Natural killer cell (primary cell): ENCODE data around the gene RAB30. TPM values are rescaled to one million over a fixed set of nuclear protein-coding genes. Genes with fewer than 3 reads are reported as not detected.

Source experiments
- ATAC-seq, 3 donors: fragments of 150-1000 bp in 2 of 3; fragments of 200-7000 bp in 1 of 3; cut with Tn5 transposase; 1 replicate in 1 of 3; 2 replicates in 2 of 3; pipeline ENCODE4 v1.10.0; 2021; ENCODE audit warnings: mild to moderate bottlenecking in 2 of 3, moderate library complexity in 2 of 3
- DNase-seq, 2 donors: peaks; one replicate each; pipeline versions ENCODE4 v3.0.0 to v3.0.0-alpha.2; 2013 to 2021; ENCODE audit warnings: mixed read lengths in 1 of 2
- H3K27ac ChIP-seq: one replicate; pipeline ENCODE4 v1.5.1; 2013; ENCODE audit warnings: mild to moderate bottlenecking, low read length
- H3K27me3 ChIP-seq: one replicate; pipeline ENCODE4 v1.6.1; 2013; ENCODE audit warnings: low read length; ENCODE audit not compliant: control insufficient read depth, insufficient read depth
- H3K36me3 ChIP-seq: one replicate; pipeline ENCODE4 v1.6.1; 2013; ENCODE audit warnings: low read length; ENCODE audit not compliant: control insufficient read depth, insufficient read depth
- H3K4me1 ChIP-seq: one replicate; pipeline ENCODE4 v1.6.1; 2013; ENCODE audit warnings: low read length; ENCODE audit not compliant: control insufficient read depth, insufficient read depth
- H3K4me3 ChIP-seq: one replicate; pipeline ENCODE4 v1.5.1; 2013; ENCODE audit warnings: low read length
- H3K9me3 ChIP-seq: one replicate; pipeline ENCODE4 v1.6.1; 2013; ENCODE audit warnings: low read length; ENCODE audit not compliant: control insufficient read depth, insufficient read depth
- H3K27ac Mint-ChIP-seq, 2 donors: one replicate each; pipeline ENCODE4 v1.8.0; 2022; ENCODE audit warnings: mild to moderate bottlenecking in 2 of 2, mixed read lengths in 2 of 2, moderate library complexity in 1 of 2
- H3K27me3 Mint-ChIP-seq, 2 donors: one replicate each; pipeline ENCODE4 v1.8.0; 2022; ENCODE audit warnings: low read depth in 2 of 2, mixed read lengths in 2 of 2
- H3K36me3 Mint-ChIP-seq: one replicate; pipeline ENCODE4 v1.8.0; 2022; ENCODE audit warnings: mixed read lengths
- H3K4me1 Mint-ChIP-seq, 2 donors: one replicate each; pipeline ENCODE4 v1.8.0; 2022; ENCODE audit warnings: mixed read lengths in 2 of 2
- H3K4me3 Mint-ChIP-seq: one replicate; pipeline ENCODE4 v1.8.0; 2022; ENCODE audit warnings: mild to moderate bottlenecking, moderate library complexity, mixed read lengths
- H3K9me3 Mint-ChIP-seq, 2 donors: one replicate each; pipeline ENCODE4 v1.8.0; 2022; ENCODE audit warnings: mixed read lengths in 2 of 2
- CTCF ChIP-seq: fragments of 200-600 bp; IDR thresholded peaks from one replicate; pipeline ENCODE4 v1.8.0; 2022; ENCODE audit warnings: antibody characterized with exemption
- WGBS: methylation state at CpG from one replicate; pipeline ENCODE4 v1.1.7; 2013; ENCODE audit warnings: missing lambda C conversion rate; ENCODE audit not compliant: insufficient coverage; 5-methylcytosine and 5-hydroxymethylcytosine counted together
- intact Hi-C: fragments of 100-400 bp; cut with micrococcal nuclease; formaldehyde crosslinking; loops from one replicate; pipeline ENCODE4 v1.14.2; 2022
- total RNA-seq, 4 donors: library from RNA; stranded (reverse); fragments of 120-200 nt in 1 of 4; gene quantifications; one replicate each; pipeline versions ENCODE4 v1.2.3 to v1.2.4, GENCODE V29; 2013 to 2022

The RAB30 gene
- total RNA-seq, 3 donors from 2014 or later (not counting 1 experiment from before 2014, with no cell fraction given): 10.2 to 23.3 (median 20.5) TPM

GRCh38 chr11:83051760-83052671 lies 19.7 kb downstream of the RAB30 start:
- WGBS: 98% methylated on average over 6 of the region's 6 CpGs
- H3K27ac ChIP-seq: no peak overlapping the region
- Mint-ChIP-seq H3K36me3 (no peaks in the 10 kb centered on the region), H3K4me3 (no peak overlapping the region), H3K4me1 (peaks cover 19 to 27% of the 10 kb centered on the region in 2 donors), H3K27me3 (no peaks in the 10 kb centered on the region), H3K9me3 (no peaks in the 10 kb centered on the region), H3K27ac (no peak overlapping the region)
- no peak overlapping the region for H3K4me3 ChIP-seq
- H3K27me3 ChIP-seq: no peaks in the 10 kb centered on the region
- no peaks in the 10 kb centered on the region for H3K9me3 ChIP-seq
- intact Hi-C loops: no loop called here
- ATAC-seq (no peak), DNase-seq (no peak)
- no peak for TF ChIP-seq CTCF
- H3K36me3 ChIP-seq: no peaks in the 10 kb centered on the region
- peaks cover 11% of the 10 kb centered on the region for H3K4me1 ChIP-seq

- Mint-ChIP-seq H3K36me3 (no peaks in the 10 kb centered on the region), H3K9me3 (no peaks in the 10 kb centered on the region), H3K27me3 (no peaks in the 10 kb centered on the region), H3K4me3 (no peak overlapping the region), H3K4me1 (peaks cover 0 to 3% of the 10 kb centered on the region in 2 donors), H3K27ac (no peak overlapping the region)
- DNase-seq: no peak
- Histone ChIP-seq H3K27me3 (no peaks in the 10 kb centered on the region), H3K27ac (no peak overlapping the region), H3K36me3 (no peaks in the 10 kb centered on the region), H3K4me1 (no peaks in the 10 kb centered on the region), H3K9me3 (no peaks in the 10 kb centered on the region), H3K4me3 (no peak overlapping the region)
- no peak for TF ChIP-seq CTCF
- intact Hi-C loops: no loop called here
- no peak for ATAC-seq
- WGBS: 78% methylated on average over 4 of the region's 4 CpGs
Observed at GRCh38 chr11:83047515-83048225, 24.0 kb downstream of the RAB30 start.

- TF ChIP-seq CTCF: no peak
- Histone ChIP-seq H3K27me3 (no peaks in the 10 kb centered on the region), H3K4me1 (no peaks in the 10 kb centered on the region), H3K36me3 (no peaks in the 10 kb centered on the region), H3K9me3 (no peaks in the 10 kb centered on the region), H3K4me3 (no peak overlapping the region), H3K27ac (no peak overlapping the region)
- Mint-ChIP-seq H3K27me3 (no peaks in the 10 kb centered on the region), H3K4me1 (no peaks in the 10 kb centered on the region), H3K4me3 (no peak overlapping the region), H3K9me3 (no peaks in the 10 kb centered on the region), H3K27ac (no peak overlapping the region), H3K36me3 (no peaks in the 10 kb centered on the region)
- ATAC-seq (no peak), DNase-seq (no peak)
- WGBS: 96% methylated on average over 4 of the region's 4 CpGs
- intact Hi-C loops: no loop called here
Observed at GRCh38 chr11:83046621-83047172, 25.0 kb downstream of the RAB30 start.
